HL-60 (cell line): ENCODE data around the gene CHRNA1.

Source experiments
- SPI1 ChIP-seq: IDR thresholded peaks from 2 replicates; pipeline ENCODE4 v1.6.1; 2012; ENCODE audit warnings: low read depth, mild to moderate bottlenecking, borderline replicate concordance
- TF ChIP-seq, protein P1 (sequence below): IDR thresholded peaks from one replicate; pipeline ENCODE4 v1.5.1; 2011; ENCODE audit warnings: low read length, control low read depth, inconsistent platforms; ENCODE audit not compliant: insufficient read depth

- TF ChIP-seq SPI1, result no peak
- TF ChIP-seq, protein P1, sequence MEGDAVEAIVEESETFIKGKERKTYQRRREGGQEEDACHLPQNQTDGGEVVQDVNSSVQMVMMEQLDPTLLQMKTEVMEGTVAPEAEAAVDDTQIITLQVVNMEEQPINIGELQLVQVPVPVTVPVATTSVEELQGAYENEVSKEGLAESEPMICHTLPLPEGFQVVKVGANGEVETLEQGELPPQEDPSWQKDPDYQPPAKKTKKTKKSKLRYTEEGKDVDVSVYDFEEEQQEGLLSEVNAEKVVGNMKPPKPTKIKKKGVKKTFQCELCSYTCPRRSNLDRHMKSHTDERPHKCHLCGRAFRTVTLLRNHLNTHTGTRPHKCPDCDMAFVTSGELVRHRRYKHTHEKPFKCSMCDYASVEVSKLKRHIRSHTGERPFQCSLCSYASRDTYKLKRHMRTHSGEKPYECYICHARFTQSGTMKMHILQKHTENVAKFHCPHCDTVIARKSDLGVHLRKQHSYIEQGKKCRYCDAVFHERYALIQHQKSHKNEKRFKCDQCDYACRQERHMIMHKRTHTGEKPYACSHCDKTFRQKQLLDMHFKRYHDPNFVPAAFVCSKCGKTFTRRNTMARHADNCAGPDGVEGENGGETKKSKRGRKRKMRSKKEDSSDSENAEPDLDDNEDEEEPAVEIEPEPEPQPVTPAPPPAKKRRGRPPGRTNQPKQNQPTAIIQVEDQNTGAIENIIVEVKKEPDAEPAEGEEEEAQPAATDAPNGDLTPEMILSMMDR, result peak; percentile 39
Measured at GRCh38 chr2:174771631-174772471, 7.6 kb upstream of the CHRNA1 start.
